Liver (tissue), 9 donors: ENCODE results near the gene PDCL3. TPM values are rescaled to one million over a fixed set of nuclear protein-coding genes. Genes with fewer than 3 reads are reported as not detected.

Experiments used
- DNase-seq: peaks from one replicate; pipeline ENCODE4 v3.0.0-alpha.2; 2017; ENCODE audit warnings: low spot score
- H3K27ac ChIP-seq, 2 donors: one replicate each; pipeline ENCODE4 v1.7.0; 2013; ENCODE audit warnings: inconsistent platforms in 2 of 2, low read length in 2 of 2, control low read depth in 1 of 2, low read depth in 1 of 2, mild to moderate bottlenecking in 1 of 2
- H3K27me3 ChIP-seq, 4 donors: one replicate each; pipeline versions ENCODE4 v1.6.1 to v1.7.0; 2013; ENCODE audit warnings: low read length in 3 of 4, inconsistent platforms in 1 of 4, mild to moderate bottlenecking in 1 of 4, moderate library complexity in 1 of 4; ENCODE audit not compliant: control insufficient read depth in 4 of 4, insufficient read depth in 4 of 4
- H3K36me3 ChIP-seq, 4 donors: one replicate each; pipeline versions ENCODE4 v1.6.1 to v1.7.0; 2013; ENCODE audit warnings: low read length in 3 of 4, mild to moderate bottlenecking in 3 of 4, low read depth in 1 of 4, moderate library complexity in 1 of 4; ENCODE audit not compliant: control insufficient read depth in 4 of 4, insufficient read depth in 3 of 4
- H3K4me1 ChIP-seq, 4 donors: one replicate each; pipeline versions ENCODE4 v1.6.1 to v1.7.0; 2013; ENCODE audit warnings: low read length in 3 of 4, mild to moderate bottlenecking in 3 of 4, moderate library complexity in 1 of 4; ENCODE audit not compliant: control insufficient read depth in 4 of 4, insufficient read depth in 4 of 4
- H3K4me3 ChIP-seq, 3 donors: one replicate each; pipeline versions ENCODE4 v1.6.1 to v1.7.0; 2013; ENCODE audit warnings: low read length in 3 of 3, control low read depth in 1 of 3, low read depth in 1 of 3, mild to moderate bottlenecking in 1 of 3
- H3K9ac ChIP-seq, 2 donors: one replicate each; pipeline ENCODE4 v1.7.0; 2013; ENCODE audit warnings: low read length in 2 of 2, mild to moderate bottlenecking in 2 of 2, moderate library complexity in 2 of 2, control low read depth in 1 of 2, low read depth in 1 of 2
- H3K9me3 ChIP-seq, 4 donors: one replicate each; pipeline versions ENCODE4 v1.6.1 to v1.7.0; 2013; ENCODE audit warnings: low read length in 3 of 4; ENCODE audit not compliant: control insufficient read depth in 4 of 4
- ATF3 ChIP-seq: IDR thresholded peaks from 2 replicates; pipeline ENCODE4 v1.6.1; 2016; ENCODE audit warnings: antibody characterized with exemption
- CTCF ChIP-seq: fragments of 150-350 bp; IDR thresholded peaks from 2 replicates; pipeline ENCODE4 v1.5.1; 2017; ENCODE audit warnings: improper control_type of control experiment, low read depth, low read length; ENCODE audit not compliant: missing input control
- FOXA1 ChIP-seq: IDR thresholded peaks from 2 replicates; pipeline ENCODE4 v1.6.1; 2016; ENCODE audit warnings: antibody characterized with exemption
- GABPA ChIP-seq, 2 donors: IDR thresholded peaks in 1 of 2; conservative IDR thresholded peaks in 1 of 2; 2 replicates each; pipeline ENCODE4 v1.6.1; 2016; ENCODE audit warnings: antibody characterized with exemption in 2 of 2, mild to moderate bottlenecking in 1 of 2, moderate library complexity in 1 of 2
- HNF4A ChIP-seq, 2 donors: conservative IDR thresholded peaks; 2 replicates each; pipeline ENCODE4 v1.6.1; 2016; ENCODE audit warnings: antibody characterized with exemption in 2 of 2, mild to moderate bottlenecking in 2 of 2
- HNF4G ChIP-seq: IDR thresholded peaks from 2 replicates; pipeline ENCODE4 v1.6.1; 2016; ENCODE audit warnings: antibody characterized with exemption
- JUND ChIP-seq, 2 donors: IDR thresholded peaks; 2 replicates each; pipeline ENCODE4 v1.6.1; 2016; ENCODE audit warnings: antibody characterized with exemption in 2 of 2
- MAX ChIP-seq: IDR thresholded peaks from 2 replicates; pipeline ENCODE4 v1.6.1; 2016; ENCODE audit warnings: antibody characterized with exemption
- NR2F2 ChIP-seq: IDR thresholded peaks from 2 replicates; pipeline ENCODE4 v1.6.1; 2016; ENCODE audit warnings: antibody characterized with exemption
- RAD21 ChIP-seq, 2 donors: IDR thresholded peaks; 2 replicates each; pipeline ENCODE4 v1.6.1; 2016; ENCODE audit warnings: antibody characterized with exemption in 2 of 2, mild to moderate bottlenecking in 2 of 2
- RXRA ChIP-seq, 2 donors: IDR thresholded peaks; 2 replicates each; pipeline ENCODE4 v1.6.1; 2017 to 2018; ENCODE audit warnings: antibody characterized with exemption in 2 of 2, mild to moderate bottlenecking in 1 of 2
- TAF1 ChIP-seq: conservative IDR thresholded peaks from 2 replicates; pipeline ENCODE4 v1.6.1; 2016; ENCODE audit warnings: antibody characterized with exemption, mild to moderate bottlenecking
- YY1 ChIP-seq: IDR thresholded peaks from 2 replicates; pipeline ENCODE4 v1.6.1; 2016; ENCODE audit warnings: antibody characterized with exemption, mild to moderate bottlenecking
- ZBTB33 ChIP-seq: IDR thresholded peaks from 2 replicates; pipeline ENCODE4 v1.6.1; 2016; ENCODE audit warnings: antibody characterized with exemption
- WGBS: extraction: QIAGEN DNeasy Blood & Tissue Kit; methylation state at CpG from one replicate; pipeline ENCODE4 v1.1.7; 2013; 5-methylcytosine and 5-hydroxymethylcytosine counted together
- polyA plus RNA-seq, 2 donors: library from polyadenylated mRNA; stranded (reverse) in 1 of 2; unstranded in 1 of 2; fragments of 200-250 nt in 1 of 2; fragments of >200 nt in 1 of 2; fragmentation: Nextera tagmentation in 1 of 2; extraction: Ambion mirVana in 1 of 2; gene quantifications; one replicate each; pipeline versions ENCODE4 v1.2.1 to v1.2.3, GENCODE V29; 2013 to 2015
- total RNA-seq, 2 donors: library from RNA; depleted of rRNA; stranded (reverse); fragments of >200 nt; gene quantifications; one replicate each; pipeline ENCODE4 v1.2.3, GENCODE V29; 2014
- donor health status: healthy.
- donor health status: healthy.
- donor health status: healthy.
- donor health status: healthy.
- donor health status: healthy.

Gene PDCL3
- total and polyA plus RNA-seq, 4 donors: 4.2 to 12.3 (median 7.0) TPM

GRCh38 chr2:100619951-100620350, 57.2 kb downstream of the PDCL3 start:
- H3K9me3 ChIP-seq: peaks cover 0 to 5% (median 0%) of the 10 kb centered on the region in 4 donors
- 76% methylated on average over 6 of the region's 6 CpGs for WGBS
- H3K27ac ChIP-seq: no peak overlapping the region
- DNase-seq: no peak
- no peaks in the 10 kb centered on the region for H3K4me1 ChIP-seq
- no peak overlapping the region for H3K9ac ChIP-seq
- H3K27me3 ChIP-seq: no peaks in the 10 kb centered on the region
- no peak overlapping the region for H3K4me3 ChIP-seq
- TF ChIP-seq HNF4G: no peak
- TF ChIP-seq TAF1: no peak
- TF ChIP-seq FOXA1: no peak
- no peak for TF ChIP-seq NR2F2
- no peak for TF ChIP-seq RAD21 (IDR thresholded peaks at IDR 0.05)
- no peak for TF ChIP-seq YY1
- no peak for TF ChIP-seq JUND (IDR thresholded peaks at IDR 0.05)
- TF ChIP-seq GABPA (IDR thresholded peaks at IDR 0.05 in 1 of 2, conservative IDR thresholded peaks at IDR 0.05 in 1 of 2): no peak
- TF ChIP-seq CTCF: no peak
- TF ChIP-seq MAX: no peak
- no peak for TF ChIP-seq ATF3
- TF ChIP-seq RXRA (IDR thresholded peaks at IDR 0.05): no peak
- TF ChIP-seq ZBTB33: no peak
- no peaks in the 10 kb centered on the region for H3K36me3 ChIP-seq

GRCh38 chr2:100620481-100620880, 57.7 kb downstream of the PDCL3 start:
- no peak for TF ChIP-seq NR2F2
- TF ChIP-seq MAX: no peak
- TF ChIP-seq HNF4G: no peak
- no peak for TF ChIP-seq ZBTB33
- TF ChIP-seq HNF4A (conservative IDR thresholded peaks at IDR 0.05): no peak
- TF ChIP-seq FOXA1: no peak
- no peak for TF ChIP-seq RAD21 (IDR thresholded peaks at IDR 0.05)
- TF ChIP-seq ATF3: no peak
- no peak for TF ChIP-seq JUND (IDR thresholded peaks at IDR 0.05)

More at GRCh38 chr2:100620481-100620880, 57.7 kb downstream of the PDCL3 start:
- H3K27ac ChIP-seq: no peak overlapping the region
- no peaks in the 10 kb centered on the region for H3K27me3 ChIP-seq
- no peak overlapping the region for H3K9ac ChIP-seq
- H3K36me3 ChIP-seq: no peaks in the 10 kb centered on the region
- H3K4me3 ChIP-seq: no peak overlapping the region
- WGBS: 78% methylated on average over 3 of the region's 3 CpGs
- H3K4me1 ChIP-seq: no peaks in the 10 kb centered on the region
- no peak for DNase-seq
- peaks cover 0 to 5% (median 0%) of the 10 kb centered on the region in 4 donors for H3K9me3 ChIP-seq
